GM23248 (cell line): ENCODE results near the gene FAM13C.

Source experiments
- EZH2 ChIP-seq: fragments of 200-600 bp; sonication (generic); IDR thresholded peaks from 2 replicates; pipeline ENCODE4 v1.6.1; 2018; ENCODE audit warnings: antibody characterized with exemption, mild to moderate bottlenecking; ENCODE audit not compliant: insufficient read depth, poor library complexity, severe bottlenecking
- EZH2phosphoT487 ChIP-seq: fragments of 200-600 bp; sonication (generic); IDR thresholded peaks from 2 replicates; pipeline ENCODE4 v1.6.1; 2018; ENCODE audit warnings: antibody characterized with exemption, moderate library complexity, mild to moderate bottlenecking, low read depth; ENCODE audit not compliant: insufficient read depth

GRCh38 chr10:59391060-59391459, 28.7 kb upstream of the FAM13C start:
- TF ChIP-seq EZH2phosphoT487 (no peak), EZH2 (no peak)
